Measurements from ENCODE around the gene ACSS1.

The ACSS1 gene

DNA sequence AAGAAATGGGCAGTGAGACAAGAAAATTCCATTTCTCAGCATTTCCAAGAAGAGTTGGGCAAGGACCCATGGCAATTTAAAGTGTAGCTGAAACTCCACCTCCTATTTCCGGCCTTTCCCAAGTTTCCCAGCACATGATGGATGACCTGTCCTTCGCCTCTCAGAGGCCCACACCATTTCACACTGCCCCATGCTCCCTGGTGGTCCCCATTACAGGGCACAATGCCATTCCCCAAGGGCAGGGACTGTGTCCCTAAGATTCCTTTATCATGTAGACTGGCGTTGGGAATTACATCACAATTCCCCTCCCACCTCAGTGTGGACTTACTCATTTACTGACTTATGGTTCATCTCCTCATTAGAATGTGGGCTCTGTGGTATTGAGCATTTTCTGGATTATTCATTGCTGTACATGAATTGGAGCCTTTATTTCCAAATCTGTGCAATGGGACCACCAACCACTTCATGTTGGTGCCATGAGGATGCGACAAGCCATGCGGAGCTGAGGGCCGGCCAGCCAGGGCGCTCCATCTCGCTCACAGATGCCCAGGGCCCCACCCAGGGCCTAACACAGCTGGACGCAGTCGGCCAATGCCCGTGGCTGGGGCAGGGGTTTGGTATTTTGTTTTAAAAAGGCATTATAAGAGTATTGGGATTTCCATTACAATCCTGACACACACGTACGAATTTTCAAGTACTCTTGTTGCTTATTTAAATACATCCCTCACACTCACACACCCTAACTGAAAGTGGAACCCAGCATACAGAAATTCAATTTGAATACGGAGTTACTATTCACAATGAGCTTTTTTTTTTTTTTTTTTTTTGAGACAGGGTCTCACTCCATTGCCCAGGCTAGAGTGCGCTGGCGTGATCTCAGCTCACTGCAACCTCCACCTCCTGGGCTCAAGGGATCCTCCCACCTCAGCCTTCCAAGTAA, 5.4 kb downstream of the ACSS1 start:
- no peak overlapping the region for H3K27ac ChIP-seq (replicated peaks)
- H3K4me3 ChIP-seq (replicated peaks; ENCODE audit: insufficient read depth, low read length), result no peak overlapping the region
- TF ChIP-seq POLR2AphosphoS5 (IDR thresholded peaks at IDR 0.05; ENCODE audit: low read depth), result no peak
- TF ChIP-seq, protein P1, sequence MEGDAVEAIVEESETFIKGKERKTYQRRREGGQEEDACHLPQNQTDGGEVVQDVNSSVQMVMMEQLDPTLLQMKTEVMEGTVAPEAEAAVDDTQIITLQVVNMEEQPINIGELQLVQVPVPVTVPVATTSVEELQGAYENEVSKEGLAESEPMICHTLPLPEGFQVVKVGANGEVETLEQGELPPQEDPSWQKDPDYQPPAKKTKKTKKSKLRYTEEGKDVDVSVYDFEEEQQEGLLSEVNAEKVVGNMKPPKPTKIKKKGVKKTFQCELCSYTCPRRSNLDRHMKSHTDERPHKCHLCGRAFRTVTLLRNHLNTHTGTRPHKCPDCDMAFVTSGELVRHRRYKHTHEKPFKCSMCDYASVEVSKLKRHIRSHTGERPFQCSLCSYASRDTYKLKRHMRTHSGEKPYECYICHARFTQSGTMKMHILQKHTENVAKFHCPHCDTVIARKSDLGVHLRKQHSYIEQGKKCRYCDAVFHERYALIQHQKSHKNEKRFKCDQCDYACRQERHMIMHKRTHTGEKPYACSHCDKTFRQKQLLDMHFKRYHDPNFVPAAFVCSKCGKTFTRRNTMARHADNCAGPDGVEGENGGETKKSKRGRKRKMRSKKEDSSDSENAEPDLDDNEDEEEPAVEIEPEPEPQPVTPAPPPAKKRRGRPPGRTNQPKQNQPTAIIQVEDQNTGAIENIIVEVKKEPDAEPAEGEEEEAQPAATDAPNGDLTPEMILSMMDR (IDR thresholded peaks at IDR 0.05; ENCODE audit: insufficient read depth, low read length), result no peak
- TF ChIP-seq, protein P2, sequence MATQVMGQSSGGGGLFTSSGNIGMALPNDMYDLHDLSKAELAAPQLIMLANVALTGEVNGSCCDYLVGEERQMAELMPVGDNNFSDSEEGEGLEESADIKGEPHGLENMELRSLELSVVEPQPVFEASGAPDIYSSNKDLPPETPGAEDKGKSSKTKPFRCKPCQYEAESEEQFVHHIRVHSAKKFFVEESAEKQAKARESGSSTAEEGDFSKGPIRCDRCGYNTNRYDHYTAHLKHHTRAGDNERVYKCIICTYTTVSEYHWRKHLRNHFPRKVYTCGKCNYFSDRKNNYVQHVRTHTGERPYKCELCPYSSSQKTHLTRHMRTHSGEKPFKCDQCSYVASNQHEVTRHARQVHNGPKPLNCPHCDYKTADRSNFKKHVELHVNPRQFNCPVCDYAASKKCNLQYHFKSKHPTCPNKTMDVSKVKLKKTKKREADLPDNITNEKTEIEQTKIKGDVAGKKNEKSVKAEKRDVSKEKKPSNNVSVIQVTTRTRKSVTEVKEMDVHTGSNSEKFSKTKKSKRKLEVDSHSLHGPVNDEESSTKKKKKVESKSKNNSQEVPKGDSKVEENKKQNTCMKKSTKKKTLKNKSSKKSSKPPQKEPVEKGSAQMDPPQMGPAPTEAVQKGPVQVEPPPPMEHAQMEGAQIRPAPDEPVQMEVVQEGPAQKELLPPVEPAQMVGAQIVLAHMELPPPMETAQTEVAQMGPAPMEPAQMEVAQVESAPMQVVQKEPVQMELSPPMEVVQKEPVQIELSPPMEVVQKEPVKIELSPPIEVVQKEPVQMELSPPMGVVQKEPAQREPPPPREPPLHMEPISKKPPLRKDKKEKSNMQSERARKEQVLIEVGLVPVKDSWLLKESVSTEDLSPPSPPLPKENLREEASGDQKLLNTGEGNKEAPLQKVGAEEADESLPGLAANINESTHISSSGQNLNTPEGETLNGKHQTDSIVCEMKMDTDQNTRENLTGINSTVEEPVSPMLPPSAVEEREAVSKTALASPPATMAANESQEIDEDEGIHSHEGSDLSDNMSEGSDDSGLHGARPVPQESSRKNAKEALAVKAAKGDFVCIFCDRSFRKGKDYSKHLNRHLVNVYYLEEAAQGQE (IDR thresholded peaks at IDR 0.05; ENCODE audit: insufficient replicate concordance, low read depth), result no peak
- TF ChIP-seq SPI1 (IDR thresholded peaks at IDR 0.05; ENCODE audit: borderline replicate concordance, low read depth), result no peak
- TF ChIP-seq GABPA (IDR thresholded peaks at IDR 0.05; ENCODE audit: low read depth), result no peak
- no peaks in the 10 kb centered on the region for H3K27me3 ChIP-seq (ENCODE audit: insufficient read depth, poor library complexity, severe bottlenecking)
- no peak for DNase-seq (ENCODE audit: low read depth in 1 of 2, low spot score in 1 of 2)

GRCh38 chr20:25051386-25052155, 6.4 kb downstream of the ACSS1 start:
- Histone ChIP-seq H3K4me3 (replicated peaks; ENCODE audit: insufficient read depth, low read length) (no peak overlapping the region), H3K27ac (replicated peaks) (no peak overlapping the region), H3K27me3 (ENCODE audit: insufficient read depth, poor library complexity, severe bottlenecking) (no peaks in the 10 kb centered on the region)
- no peak for DNase-seq (ENCODE audit: low read depth in 1 of 2, low spot score in 1 of 2)
- no peak for TF ChIP-seq POLR2AphosphoS5 (IDR thresholded peaks at IDR 0.05; ENCODE audit: low read depth)
- no peak for TF ChIP-seq GABPA (IDR thresholded peaks at IDR 0.05; ENCODE audit: low read depth)

GRCh38 chr20:25050501-25051350, 7.2 kb downstream of the ACSS1 start:
- no peak for DNase-seq (ENCODE audit: low read depth in 1 of 2, low spot score in 1 of 2)
- no peak overlapping the region for H3K27ac ChIP-seq (replicated peaks)
- no peaks in the 10 kb centered on the region for H3K27me3 ChIP-seq (ENCODE audit: insufficient read depth, poor library complexity, severe bottlenecking)
- TF ChIP-seq, protein P1 (IDR thresholded peaks at IDR 0.05; ENCODE audit: insufficient read depth, low read length), result no peak
- TF ChIP-seq, protein P2 (IDR thresholded peaks at IDR 0.05; ENCODE audit: insufficient replicate concordance, low read depth), result no peak
- TF ChIP-seq GABPA (IDR thresholded peaks at IDR 0.05; ENCODE audit: low read depth) (no peak), SPI1 (IDR thresholded peaks at IDR 0.05; ENCODE audit: borderline replicate concordance, low read depth) (no peak), POLR2AphosphoS5 (IDR thresholded peaks at IDR 0.05; ENCODE audit: low read depth) (no peak)
- no peak overlapping the region for H3K4me3 ChIP-seq (replicated peaks; ENCODE audit: insufficient read depth, low read length)
